CD4-positive, alpha-beta T cell (primary cell): Measurements from ENCODE around the gene KCNQ1. TPM values are rescaled to one million over a fixed set of nuclear protein-coding genes. Genes with fewer than 3 reads are reported as not detected.

Source experiments
- ATAC-seq: fragments of 200-7000 bp; cut with Tn5 transposase; one replicate; pipeline ENCODE4 v1.10.0; 2022; ENCODE audit warnings: mild to moderate bottlenecking; ENCODE audit not compliant: poor library complexity
- CTCF ChIA-PET: fragments of 350-600 bp; sonication (Branson Sonifier 250); formaldehyde crosslinking; loops from one replicate; lab custom pipeline; 2021; ENCODE audit warnings: antibody characterized with exemption, inconsistent platforms; lab: Charles Lee
- POLR2A ChIA-PET: fragments of 350-600 bp; sonication (Branson Sonifier 250); formaldehyde crosslinking; loops from one replicate; lab custom pipeline; 2021; ENCODE audit warnings: antibody characterized with exemption, inconsistent platforms; lab: Charles Lee
- DNase-seq, 14 experiments: peaks; one replicate each; pipeline ENCODE4 v3.0.0-alpha.2; 2013 to 2020; ENCODE audit warnings: mixed read lengths in 2 of 14
- H3K27ac ChIP-seq, 2 donors: one replicate each; pipeline versions ENCODE4 v1.5.1 to v1.7.0; 2013; ENCODE audit warnings: low read length in 2 of 2, low read depth in 1 of 2, mild to moderate bottlenecking in 1 of 2
- H3K27me3 ChIP-seq, 2 experiments: 1 replicate in 1 of 2; 2 replicates in 1 of 2; pipeline versions ENCODE4 v1.6.1 to v1.7.0; 2013; ENCODE audit warnings: low read length in 2 of 2, control low read depth in 1 of 2, mild to moderate bottlenecking in 1 of 2, moderate library complexity in 1 of 2; ENCODE audit not compliant: insufficient read depth in 2 of 2, control insufficient read depth in 1 of 2
- H3K36me3 ChIP-seq: one replicate; pipeline ENCODE4 v1.6.1; 2013; ENCODE audit warnings: low read length, control low read depth; ENCODE audit not compliant: insufficient read depth
- H3K4me1 ChIP-seq: one replicate; pipeline ENCODE4 v1.6.1; 2013; ENCODE audit warnings: low read length, control low read depth; ENCODE audit not compliant: insufficient read depth
- H3K4me3 ChIP-seq: one replicate; pipeline ENCODE4 v1.5.1; 2013; ENCODE audit warnings: mild to moderate bottlenecking, low read length, moderate library complexity
- H3K9me3 ChIP-seq, 2 experiments: 1 replicate in 1 of 2; 2 replicates in 1 of 2; pipeline versions ENCODE4 v1.6.1 to v1.7.0; 2013; ENCODE audit warnings: low read length in 2 of 2, mild to moderate bottlenecking in 2 of 2, control low read depth in 1 of 2, moderate library complexity in 1 of 2; ENCODE audit not compliant: control insufficient read depth in 1 of 2, insufficient read depth in 1 of 2
- H3K27ac Mint-ChIP-seq: one replicate; pipeline ENCODE4 v1.8.0; 2020; ENCODE audit warnings: mixed read lengths
- H3K27me3 Mint-ChIP-seq: one replicate; pipeline ENCODE4 v1.8.0; 2021; ENCODE audit warnings: mixed read lengths
- H3K36me3 Mint-ChIP-seq: one replicate; pipeline ENCODE4 v1.8.0; 2021; ENCODE audit warnings: low read depth, mixed read lengths
- H3K4me1 Mint-ChIP-seq: one replicate; pipeline ENCODE4 v1.8.0; 2021; ENCODE audit warnings: low read depth, mixed read lengths
- H3K4me3 Mint-ChIP-seq: one replicate; pipeline ENCODE4 v1.8.0; 2020; ENCODE audit warnings: mild to moderate bottlenecking, mixed read lengths
- H3K9me3 Mint-ChIP-seq: one replicate; pipeline ENCODE4 v1.8.0; 2020; ENCODE audit warnings: mixed read lengths
- intact Hi-C, 2 experiments: fragments of 100-400 bp; cut with DNase I in 1 of 2; cut with micrococcal nuclease in 1 of 2; formaldehyde crosslinking; loops; one replicate each; pipeline versions ENCODE4 v1.15.1 to v1.9.0; 2023 to 2025; cut with DNase I, micrococcal nuclease
- total RNA-seq, 174 experiments: library from RNA in 2 of 174; stranded (reverse) in 2 of 174; gene quantifications; one replicate each; pipeline ENCODE4 v1.2.3 and lab custom pipeline; 2021 to 2026
- TF ChIP-seq, protein P1 (sequence below): fragments of 200-600 bp; IDR thresholded peaks from one replicate; pipeline ENCODE4 v1.8.0; 2022; ENCODE audit warnings: antibody characterized with exemption, mild to moderate bottlenecking

Gene KCNQ1
- total RNA-seq, 2 experiments from 2014 or later = 31.3 to 33.1 TPM

GRCh38 chr11:2576549-2576948, 131.7 kb downstream of the KCNQ1 start:
- POLR2A ChIA-PET = no interaction called here
- no peak overlapping the region for H3K27ac ChIP-seq
- no peaks in the 10 kb centered on the region for H3K4me1 ChIP-seq
- no peak for ATAC-seq
- intact Hi-C loops = loop anchor here in 1 of 2 experiments (10.0 kb wide), 1 partner anchor 148 kb away; no protein-coding TSS in a partner anchor
- Mint-ChIP-seq H3K9me3 (no peaks in the 10 kb centered on the region), H3K27ac (no peak overlapping the region), H3K4me1 (no peaks in the 10 kb centered on the region), H3K36me3 (peaks cover 5% of the 10 kb centered on the region), H3K27me3 (no peaks in the 10 kb centered on the region), H3K4me3 (no peak overlapping the region)
- TF ChIP-seq, protein P1, sequence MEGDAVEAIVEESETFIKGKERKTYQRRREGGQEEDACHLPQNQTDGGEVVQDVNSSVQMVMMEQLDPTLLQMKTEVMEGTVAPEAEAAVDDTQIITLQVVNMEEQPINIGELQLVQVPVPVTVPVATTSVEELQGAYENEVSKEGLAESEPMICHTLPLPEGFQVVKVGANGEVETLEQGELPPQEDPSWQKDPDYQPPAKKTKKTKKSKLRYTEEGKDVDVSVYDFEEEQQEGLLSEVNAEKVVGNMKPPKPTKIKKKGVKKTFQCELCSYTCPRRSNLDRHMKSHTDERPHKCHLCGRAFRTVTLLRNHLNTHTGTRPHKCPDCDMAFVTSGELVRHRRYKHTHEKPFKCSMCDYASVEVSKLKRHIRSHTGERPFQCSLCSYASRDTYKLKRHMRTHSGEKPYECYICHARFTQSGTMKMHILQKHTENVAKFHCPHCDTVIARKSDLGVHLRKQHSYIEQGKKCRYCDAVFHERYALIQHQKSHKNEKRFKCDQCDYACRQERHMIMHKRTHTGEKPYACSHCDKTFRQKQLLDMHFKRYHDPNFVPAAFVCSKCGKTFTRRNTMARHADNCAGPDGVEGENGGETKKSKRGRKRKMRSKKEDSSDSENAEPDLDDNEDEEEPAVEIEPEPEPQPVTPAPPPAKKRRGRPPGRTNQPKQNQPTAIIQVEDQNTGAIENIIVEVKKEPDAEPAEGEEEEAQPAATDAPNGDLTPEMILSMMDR = no peak
- H3K27me3 ChIP-seq = no peaks in the 10 kb centered on the region
- no peaks in the 10 kb centered on the region for H3K9me3 ChIP-seq
- peaks cover 4% of the 10 kb centered on the region for H3K36me3 ChIP-seq
- H3K4me3 ChIP-seq = no peak overlapping the region
- CTCF ChIA-PET = no interaction called here
- peak in 1 of 14 experiments; percentile 16 for DNase-seq

DNA sequence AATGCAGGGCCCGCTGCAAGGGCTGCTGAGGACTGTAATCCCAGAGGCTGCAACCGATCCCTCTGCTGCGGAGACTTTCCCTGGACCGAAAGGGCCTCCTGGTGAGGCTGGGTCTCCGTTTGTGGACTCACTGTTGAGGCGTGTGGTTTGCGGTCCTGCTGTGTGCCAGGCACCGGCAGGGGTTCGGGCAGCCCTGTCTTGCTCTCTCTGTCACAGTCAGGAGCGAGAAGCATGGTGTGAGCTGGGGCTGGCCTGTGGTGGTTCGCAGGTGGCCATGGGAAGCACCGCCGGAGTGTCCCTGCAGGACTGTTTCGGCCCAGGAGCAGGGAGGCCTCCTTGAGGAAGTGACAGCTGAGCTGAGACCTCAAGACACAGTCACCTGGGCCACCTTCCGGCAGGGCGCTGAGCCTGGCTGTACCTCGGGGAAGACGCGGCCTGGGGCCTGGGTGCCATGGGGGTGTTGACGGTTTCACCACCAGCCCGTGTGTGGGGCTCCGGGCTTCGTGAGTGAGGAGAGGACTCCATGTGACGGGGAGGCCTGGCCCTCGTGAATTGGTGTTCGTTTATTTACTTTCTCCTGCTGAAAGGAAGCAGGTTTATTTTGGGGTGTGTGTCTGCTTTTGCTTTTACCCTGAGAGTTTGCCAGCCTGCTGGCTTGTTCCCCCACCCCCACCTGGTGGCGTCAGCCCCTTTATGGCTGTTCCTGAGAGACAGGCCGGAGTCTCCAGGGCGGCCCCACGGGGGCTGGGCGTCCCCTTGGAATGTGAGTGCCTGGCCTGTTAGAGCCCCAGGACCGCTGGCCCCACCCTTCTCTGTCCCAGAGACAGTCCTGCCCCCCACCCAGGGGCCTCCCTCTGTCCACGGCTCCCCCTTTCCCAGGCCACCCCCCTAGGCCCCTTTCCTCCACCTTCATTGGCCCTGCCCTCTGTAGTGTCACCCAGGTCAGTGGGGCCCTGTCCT, 132.5 kb downstream of the KCNQ1 start:
- no peak overlapping the region for H3K4me3 ChIP-seq
- Mint-ChIP-seq H3K27ac (no peak overlapping the region), H3K4me1 (no peaks in the 10 kb centered on the region), H3K36me3 (peaks cover 5% of the 10 kb centered on the region), H3K27me3 (no peaks in the 10 kb centered on the region), H3K9me3 (no peaks in the 10 kb centered on the region), H3K4me3 (no peak overlapping the region)
- DNase-seq (peak in 1 of 14 experiments; percentile 31), ATAC-seq (no peak)
- H3K27ac ChIP-seq = no peak overlapping the region
- TF ChIP-seq, protein P1 = no peak
- ChIA-PET CTCF (no interaction called here), POLR2A (no interaction called here)
- H3K9me3 ChIP-seq = no peaks in the 10 kb centered on the region
- intact Hi-C loops = loop anchor here in 1 of 2 experiments (10.0 kb wide), 1 partner anchor 147 kb away; no protein-coding TSS in a partner anchor
- no peaks in the 10 kb centered on the region for H3K4me1 ChIP-seq
- H3K27me3 ChIP-seq = no peaks in the 10 kb centered on the region
- H3K36me3 ChIP-seq = peaks cover 4% of the 10 kb centered on the region

DNA sequence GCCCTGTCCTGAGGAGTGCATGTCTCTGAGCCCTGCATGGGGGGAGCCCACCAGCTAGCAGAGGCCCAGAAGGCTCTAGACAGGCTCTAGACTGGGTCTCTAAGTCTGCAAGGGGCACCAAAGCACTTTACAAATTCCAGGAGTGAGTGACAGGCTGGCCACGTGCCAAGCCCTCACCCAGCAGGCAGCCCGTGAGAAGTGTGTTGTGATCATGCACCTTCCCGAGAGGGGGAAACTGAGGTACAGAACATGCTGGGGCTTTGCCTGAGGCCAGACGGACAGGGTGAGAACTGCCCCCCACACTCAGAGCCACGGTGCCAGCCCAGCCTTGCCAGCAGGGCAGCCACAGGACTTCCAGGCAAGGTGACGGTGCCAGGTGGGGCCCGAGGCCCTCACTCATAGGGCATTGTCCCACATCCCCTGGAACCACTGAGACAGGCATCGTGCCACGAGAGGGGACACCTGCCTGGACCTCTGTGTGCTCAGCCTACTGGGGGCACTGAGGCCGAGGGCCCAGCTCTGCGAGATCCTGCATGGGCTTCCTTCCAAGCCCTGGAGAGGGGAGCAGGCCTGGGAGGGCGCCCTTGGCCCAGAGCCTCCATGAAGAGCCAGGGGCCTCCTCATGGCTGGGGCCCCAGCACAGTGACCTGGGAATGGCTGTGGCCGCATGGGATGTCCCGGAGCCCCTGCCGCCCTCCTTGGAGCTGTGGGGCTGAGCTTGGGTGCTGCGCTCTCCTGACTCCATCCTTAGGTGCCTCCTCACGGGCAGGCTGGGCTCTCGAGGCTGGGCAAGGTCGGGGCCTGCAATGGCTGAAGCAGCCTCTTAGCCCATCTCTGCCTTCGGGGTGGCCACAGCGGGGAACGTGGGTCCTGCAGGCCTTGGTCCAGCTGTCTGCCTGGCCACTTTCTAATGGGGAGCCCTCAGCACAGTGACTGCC, 133.5 kb downstream of the KCNQ1 start:
- H3K36me3 ChIP-seq = peaks cover under 1% of the 10 kb centered on the region
- no peak overlapping the region for H3K27ac Mint-ChIP-seq
- POLR2A ChIA-PET = no interaction called here

More for the DNA sequence above, 133.5 kb downstream of the KCNQ1 start:
- Histone ChIP-seq H3K4me1 (no peaks in the 10 kb centered on the region), H3K9me3 (no peaks in the 10 kb centered on the region), H3K27me3 (no peaks in the 10 kb centered on the region), H3K27ac (no peak overlapping the region), H3K4me3 (no peak overlapping the region)
- CTCF ChIA-PET = no interaction called here
- Mint-ChIP-seq H3K27me3 (no peaks in the 10 kb centered on the region), H3K36me3 (peaks cover 5% of the 10 kb centered on the region), H3K9me3 (no peaks in the 10 kb centered on the region), H3K4me1 (no peaks in the 10 kb centered on the region), H3K4me3 (no peak overlapping the region)
- intact Hi-C loops = loop anchor here in 1 of 2 experiments (10.0 kb wide), 1 partner anchor 147 kb away; no protein-coding TSS in a partner anchor
- DNase-seq (peak in 1 of 14 experiments; percentile 29), ATAC-seq (no peak)
- TF ChIP-seq, protein P1 = no peak
